Smooth muscle cell (in vitro differentiated cells): Measurements from ENCODE around the gene KDM2B. TPM values are rescaled to one million over a fixed set of nuclear protein-coding genes. Genes with fewer than 3 reads are reported as not detected.
A peak's percentile ranks its signal among the peaks of the same experiment; 100 is the strongest.

ENCODE experiments used
- DNase-seq: peaks from one replicate; lab custom pipeline; 2025; ENCODE audit not compliant: unreplicated experiment; lab: John Stamatoyannopoulos, UW
- H2AFZ ChIP-seq: fragments of 200-600 bp; sonication (generic); 2 replicates; pipeline ENCODE4 v1.6.0; 2016; ENCODE audit warnings: antibody characterized with exemption, low read depth, mild to moderate bottlenecking
- H3F3A ChIP-seq: fragments of 200-600 bp; sonication (generic); 2 replicates; pipeline ENCODE4 v1.6.0; 2017; ENCODE audit warnings: antibody characterized with exemption, low read depth
- H3K27ac ChIP-seq: fragments of 200-600 bp; sonication (generic); 2 replicates; pipeline ENCODE4 v1.5.1; 2016; ENCODE audit warnings: low read depth, mild to moderate bottlenecking
- H3K27me3 ChIP-seq: fragments of 200-600 bp; sonication (generic); 2 replicates; pipeline ENCODE4 v1.6.1; 2016; ENCODE audit warnings: low read depth, mild to moderate bottlenecking
- H3K36me3 ChIP-seq: fragments of 200-600 bp; sonication (generic); 2 replicates; pipeline ENCODE4 v1.5.1; 2016; ENCODE audit warnings: low read depth
- H3K4me1 ChIP-seq: fragments of 200-600 bp; sonication (generic); 2 replicates; pipeline ENCODE4 v1.5.1; 2016; ENCODE audit warnings: low read depth
- H3K4me2 ChIP-seq: fragments of 200-600 bp; sonication (generic); 2 replicates; pipeline ENCODE4 v1.6.0; 2016; ENCODE audit warnings: mild to moderate bottlenecking
- H3K4me3 ChIP-seq: fragments of 200-600 bp; sonication (generic); 2 replicates; pipeline ENCODE4 v1.5.1; 2016; ENCODE audit warnings: mild to moderate bottlenecking
- H3K79me2 ChIP-seq: fragments of 200-600 bp; sonication (generic); 2 replicates; pipeline ENCODE4 v1.6.0; 2016; ENCODE audit warnings: low read depth, mild to moderate bottlenecking
- H3K9ac ChIP-seq: fragments of 200-600 bp; sonication (generic); 2 replicates; pipeline ENCODE4 v1.6.0; 2016; ENCODE audit warnings: low read depth
- H3K9me3 ChIP-seq: fragments of 200-600 bp; sonication (generic); replicated peaks from 2 replicates; pipeline ENCODE4 v1.5.1; 2016; ENCODE audit warnings: low read depth
- H4K20me1 ChIP-seq: fragments of 200-600 bp; sonication (generic); 2 replicates; pipeline ENCODE4 v1.6.0; 2016; ENCODE audit warnings: low read depth
- WGBS: methylation state at CpG from one replicate; pipeline ENCODE4 v1.1.7; 2016; ENCODE audit warnings: low lambda C conversion rate; 5-methylcytosine and 5-hydroxymethylcytosine counted together
- polyA plus RNA-seq: library from polyadenylated mRNA; unstranded; fragments of >200 nt; fragmentation: Nextera tagmentation; extraction: Ambion mirVana; gene quantifications from 2 replicates; pipeline ENCODE4 v1.2.1, GENCODE V29; 2016
- total RNA-seq: library from RNA; depleted of rRNA; stranded (reverse); fragments of >200 nt; gene quantifications from 2 replicates; pipeline ENCODE4 v1.2.3, GENCODE V29; 2014
- TF ChIP-seq, protein P1 (sequence below): fragments of 200-600 bp; sonication (generic); IDR thresholded peaks from 2 replicates; pipeline ENCODE4 v1.5.1; 2017; ENCODE audit warnings: borderline replicate concordance, mild to moderate bottlenecking, antibody characterized with exemption; ENCODE audit not compliant: insufficient read depth, poor library complexity, severe bottlenecking

The KDM2B gene
- total and polyA plus RNA-seq, 2 experiments from 2014 or later: 16.3 to 34.9 TPM

DNA sequence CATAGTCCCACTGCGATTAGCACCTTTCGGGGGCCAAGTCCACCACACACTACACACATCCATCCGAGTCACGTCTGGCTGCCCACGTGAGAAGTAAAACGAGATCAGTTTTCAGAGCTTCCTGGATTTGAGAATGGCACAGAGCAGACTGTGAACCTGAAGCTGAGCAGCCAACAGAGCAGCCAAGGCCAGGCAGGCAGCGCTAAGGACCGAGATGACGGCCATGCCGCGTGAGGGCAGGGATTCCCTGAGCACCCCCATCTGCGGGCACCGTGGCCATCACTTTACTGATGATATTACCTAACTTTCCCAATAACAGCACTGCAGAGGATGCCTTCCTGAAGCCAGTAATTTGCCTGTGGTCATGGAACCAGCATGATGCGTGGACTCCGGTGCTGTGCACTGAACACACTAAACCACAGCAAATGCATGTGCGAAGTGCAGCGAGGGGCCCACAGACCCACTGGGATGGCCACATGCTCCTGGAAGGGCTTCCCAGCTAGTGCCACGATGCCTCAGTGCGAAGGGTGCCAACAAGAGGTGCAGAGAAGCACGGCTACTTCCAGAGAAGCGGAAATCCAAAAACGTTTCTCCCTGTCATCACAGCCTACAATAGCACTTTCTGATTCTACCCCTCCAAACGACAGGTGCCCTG lies 124.9 kb downstream of the KDM2B start:
- H3K9me3 ChIP-seq: no peaks in the 10 kb centered on the region
- H3K36me3 ChIP-seq: no peaks in the 10 kb centered on the region
- TF ChIP-seq, protein P1, sequence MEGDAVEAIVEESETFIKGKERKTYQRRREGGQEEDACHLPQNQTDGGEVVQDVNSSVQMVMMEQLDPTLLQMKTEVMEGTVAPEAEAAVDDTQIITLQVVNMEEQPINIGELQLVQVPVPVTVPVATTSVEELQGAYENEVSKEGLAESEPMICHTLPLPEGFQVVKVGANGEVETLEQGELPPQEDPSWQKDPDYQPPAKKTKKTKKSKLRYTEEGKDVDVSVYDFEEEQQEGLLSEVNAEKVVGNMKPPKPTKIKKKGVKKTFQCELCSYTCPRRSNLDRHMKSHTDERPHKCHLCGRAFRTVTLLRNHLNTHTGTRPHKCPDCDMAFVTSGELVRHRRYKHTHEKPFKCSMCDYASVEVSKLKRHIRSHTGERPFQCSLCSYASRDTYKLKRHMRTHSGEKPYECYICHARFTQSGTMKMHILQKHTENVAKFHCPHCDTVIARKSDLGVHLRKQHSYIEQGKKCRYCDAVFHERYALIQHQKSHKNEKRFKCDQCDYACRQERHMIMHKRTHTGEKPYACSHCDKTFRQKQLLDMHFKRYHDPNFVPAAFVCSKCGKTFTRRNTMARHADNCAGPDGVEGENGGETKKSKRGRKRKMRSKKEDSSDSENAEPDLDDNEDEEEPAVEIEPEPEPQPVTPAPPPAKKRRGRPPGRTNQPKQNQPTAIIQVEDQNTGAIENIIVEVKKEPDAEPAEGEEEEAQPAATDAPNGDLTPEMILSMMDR: no peak
- H3K27me3 ChIP-seq: no peaks in the 10 kb centered on the region
- no peaks in the 10 kb centered on the region for H3F3A ChIP-seq
- H2AFZ ChIP-seq: no peak overlapping the region
- peaks cover 78% of the 10 kb centered on the region for H4K20me1 ChIP-seq
- H3K4me2 ChIP-seq: no peak overlapping the region
- DNase-seq: no peak
- H3K79me2 ChIP-seq: peaks cover 48% of the 10 kb centered on the region
- peak overlapping the region; percentile 23 for H3K27ac ChIP-seq
- 92% methylated on average over 23 of the region's 23 CpGs for WGBS
- H3K4me1 ChIP-seq: no peaks in the 10 kb centered on the region
- H3K4me3 ChIP-seq: no peak overlapping the region
- H3K9ac ChIP-seq: no peak overlapping the region

DNA sequence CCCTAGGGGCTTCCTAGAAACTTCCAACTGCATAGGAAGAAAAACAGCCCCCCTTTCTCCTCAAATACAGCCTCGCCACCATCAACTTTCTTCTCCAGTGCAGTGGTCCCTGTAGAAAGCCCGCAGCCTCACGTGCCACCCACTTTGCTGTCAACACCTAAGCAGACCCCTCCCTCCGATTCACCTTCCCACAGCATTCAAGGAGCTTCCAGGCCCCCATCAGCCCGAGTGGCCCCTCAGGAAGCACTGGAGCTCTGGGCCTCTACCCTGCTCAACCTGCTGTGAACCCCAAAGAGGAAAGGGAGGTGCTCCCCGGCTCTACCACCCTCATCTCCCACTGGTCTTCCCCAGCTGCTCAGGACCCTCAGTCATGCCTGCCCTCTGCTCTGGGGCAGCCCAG lies 125.9 kb downstream of the KDM2B start:
- TF ChIP-seq, protein P1: no peak
- 98% methylated on average over 6 of the region's 6 CpGs for WGBS
- Histone ChIP-seq H3K9me3 (no peaks in the 10 kb centered on the region), H3K27me3 (no peaks in the 10 kb centered on the region), H2AFZ (no peak overlapping the region), H3F3A (no peaks in the 10 kb centered on the region), H3K27ac (no peak overlapping the region), H4K20me1 (peaks cover 70% of the 10 kb centered on the region), H3K9ac (no peak overlapping the region), H3K4me2 (no peak overlapping the region), H3K36me3 (no peaks in the 10 kb centered on the region), H3K4me3 (no peak overlapping the region), H3K4me1 (no peaks in the 10 kb centered on the region), H3K79me2 (peaks cover 41% of the 10 kb centered on the region)
- no peak for DNase-seq

DNA sequence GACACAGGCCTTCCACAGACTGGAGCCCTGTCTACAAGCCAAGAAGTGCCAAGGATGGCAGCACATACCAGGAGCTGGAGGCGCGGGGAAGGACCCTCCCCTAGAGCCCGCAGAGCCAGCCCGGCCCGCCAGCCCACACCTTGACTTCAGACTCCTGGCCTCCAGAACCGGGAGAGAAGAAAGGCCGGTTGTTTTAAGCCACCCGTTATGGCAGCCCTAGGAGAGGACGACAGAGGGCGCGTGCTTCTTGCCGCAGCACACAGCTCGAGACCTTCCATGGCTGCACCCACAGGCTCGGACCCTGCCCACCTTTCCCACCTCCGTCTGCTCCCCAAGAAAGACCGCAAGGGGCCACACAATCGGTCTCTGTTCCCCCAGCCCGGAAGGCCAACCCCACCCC lies 127.2 kb downstream of the KDM2B start:
- Histone ChIP-seq H3K4me2 (no peak overlapping the region), H3K79me2 (peaks cover 28% of the 10 kb centered on the region), H3F3A (no peaks in the 10 kb centered on the region), H3K4me3 (no peak overlapping the region), H3K4me1 (no peaks in the 10 kb centered on the region), H4K20me1 (peaks cover 69% of the 10 kb centered on the region), H3K27me3 (no peaks in the 10 kb centered on the region), H3K9ac (no peak overlapping the region), H2AFZ (no peak overlapping the region), H3K36me3 (no peaks in the 10 kb centered on the region), H3K27ac (no peak overlapping the region), H3K9me3 (no peaks in the 10 kb centered on the region)
- WGBS: 99% methylated on average over 14 of the region's 18 CpGs
- no peak for DNase-seq
- TF ChIP-seq, protein P1: no peak

DNA sequence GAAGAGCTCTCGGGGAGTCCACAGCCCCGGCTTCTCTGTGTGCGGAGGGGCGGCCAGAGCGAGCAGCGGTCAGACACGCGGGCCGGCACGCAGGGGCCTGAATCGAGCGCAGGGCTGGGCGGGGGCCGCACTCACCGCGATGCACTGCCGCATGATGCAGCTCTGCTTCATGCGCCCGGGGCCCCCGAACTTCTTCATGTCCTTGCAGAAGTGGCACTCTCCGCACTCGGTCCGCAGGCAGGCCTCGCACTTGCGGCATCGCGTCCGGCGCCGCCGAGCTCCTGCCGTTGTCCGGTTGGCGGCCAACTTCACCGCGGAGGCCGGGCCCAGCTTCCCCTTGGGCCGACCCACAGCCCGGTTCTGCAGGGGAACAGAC lies 127.8 kb downstream of the KDM2B start:
- Histone ChIP-seq H3K36me3 (no peaks in the 10 kb centered on the region), H3K4me1 (no peaks in the 10 kb centered on the region), H3K79me2 (peaks cover 21% of the 10 kb centered on the region), H3K27me3 (no peaks in the 10 kb centered on the region), H2AFZ (no peak overlapping the region), H3K4me3 (no peak overlapping the region), H3K9ac (no peak overlapping the region), H3K9me3 (no peaks in the 10 kb centered on the region), H3K4me2 (no peak overlapping the region), H3F3A (no peaks in the 10 kb centered on the region), H3K27ac (no peak overlapping the region), H4K20me1 (peaks cover 66% of the 10 kb centered on the region)
- TF ChIP-seq, protein P1: no peak
- 97% methylated on average over 35 of the region's 39 CpGs for WGBS
- no peak for DNase-seq
